GM21786 (cell line): ENCODE measurements around the gene NCR1.
"Not testable (repeated sequence)": the region's sequence is repeated elsewhere in the genome, so short reads cannot be mapped to it uniquely, and the experiment has no call there.

ENCODE experiments used
- ATAC-seq: cut with Tn5 transposase; IDR thresholded peaks from one replicate; pipeline ENCODE4 v1.9.1; 2021; ENCODE audit not compliant: unreplicated experiment

NCR1 gene

DNA sequence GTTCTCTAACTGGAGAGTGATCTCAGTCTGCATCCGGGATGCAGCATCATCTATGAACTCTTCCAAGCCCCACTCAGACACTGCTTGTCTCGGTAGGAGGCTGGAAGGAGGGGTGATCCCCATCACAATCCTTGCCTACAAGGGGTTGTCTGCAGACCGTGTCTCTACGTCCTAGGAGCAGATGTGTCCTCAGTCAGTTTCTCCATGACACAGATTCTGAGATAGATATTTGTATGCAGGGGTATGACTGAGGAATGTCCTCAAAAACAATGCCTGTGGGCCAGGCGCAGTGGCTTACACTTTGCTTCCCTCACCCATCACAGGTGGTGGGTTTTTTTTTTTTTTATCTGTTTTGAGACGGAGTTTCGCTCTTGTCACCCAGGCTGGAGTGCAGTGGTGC lies 871 bp downstream of the NCR1 start:
- no peak for ATAC-seq

GRCh38 chr19:54907899-54908298 lies 2.0 kb downstream of the NCR1 start:
- ATAC-seq, result not testable (repeated sequence)

DNA sequence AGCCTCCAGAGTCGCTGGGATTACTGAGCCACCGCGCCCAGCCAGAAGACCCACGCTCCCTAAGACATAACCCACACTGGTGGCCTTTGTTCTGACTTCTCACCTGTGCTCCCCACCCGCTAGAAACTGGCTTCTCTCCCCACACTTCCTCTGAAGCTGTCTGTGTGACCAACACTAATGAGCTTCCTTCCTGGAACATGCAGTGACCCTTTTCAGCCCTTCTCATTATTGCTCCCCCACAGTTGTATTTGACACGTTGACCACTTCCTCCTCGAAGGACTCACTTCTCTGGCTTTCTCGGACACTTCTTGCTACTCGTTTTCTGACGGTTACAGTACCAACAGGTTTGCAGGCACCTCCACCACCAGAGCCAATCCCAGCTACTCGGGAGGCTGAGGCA lies 10.9 kb downstream of the NCR1 start:
- ATAC-seq, result no peak

DNA sequence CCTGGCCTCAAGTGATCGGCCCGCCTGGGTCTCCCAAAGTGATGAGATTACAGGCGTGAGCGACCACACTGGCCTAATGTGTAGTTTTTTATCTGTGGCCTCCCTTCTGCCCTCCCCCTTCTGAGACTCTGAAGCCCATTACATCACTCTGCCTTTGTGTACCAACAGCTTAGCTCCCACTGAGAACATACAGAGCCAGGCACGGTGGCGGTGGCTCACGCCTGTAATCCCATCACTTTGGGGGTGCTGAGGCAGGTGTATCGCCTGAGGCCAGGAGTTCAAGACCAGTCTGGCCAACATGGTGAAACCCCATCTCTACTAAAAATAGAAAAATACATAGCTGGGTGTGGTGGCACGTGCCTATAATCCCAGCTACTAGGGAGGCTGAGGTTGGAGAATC lies 12.6 kb downstream of the NCR1 start:
- no peak for ATAC-seq

- ATAC-seq, result not testable (repeated sequence)
Measured at GRCh38 chr19:54919646-54920563, 14.0 kb downstream of the NCR1 start.

GRCh38 chr19:54921082-54921481 lies 15.1 kb downstream of the NCR1 start:
- no peak for ATAC-seq

DNA sequence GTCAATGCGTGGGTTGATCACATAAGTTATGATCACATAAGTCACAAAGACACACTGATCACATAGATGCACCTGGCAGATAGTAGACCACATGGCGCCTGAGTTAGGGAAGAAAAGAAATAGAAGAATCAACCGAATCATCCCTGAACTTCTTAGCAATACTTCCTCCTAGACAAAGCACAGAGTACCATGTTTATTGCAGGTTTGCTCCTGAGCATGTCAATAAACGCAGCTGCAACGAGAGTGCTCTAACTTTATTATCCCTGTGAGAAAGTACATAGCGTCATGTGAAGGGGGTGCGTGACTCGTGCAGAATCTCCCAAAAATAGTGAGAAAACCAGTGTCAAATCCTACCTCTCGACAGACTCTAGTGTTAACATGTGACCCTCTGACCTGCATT lies 17.3 kb downstream of the NCR1 start:
- no peak for ATAC-seq

DNA sequence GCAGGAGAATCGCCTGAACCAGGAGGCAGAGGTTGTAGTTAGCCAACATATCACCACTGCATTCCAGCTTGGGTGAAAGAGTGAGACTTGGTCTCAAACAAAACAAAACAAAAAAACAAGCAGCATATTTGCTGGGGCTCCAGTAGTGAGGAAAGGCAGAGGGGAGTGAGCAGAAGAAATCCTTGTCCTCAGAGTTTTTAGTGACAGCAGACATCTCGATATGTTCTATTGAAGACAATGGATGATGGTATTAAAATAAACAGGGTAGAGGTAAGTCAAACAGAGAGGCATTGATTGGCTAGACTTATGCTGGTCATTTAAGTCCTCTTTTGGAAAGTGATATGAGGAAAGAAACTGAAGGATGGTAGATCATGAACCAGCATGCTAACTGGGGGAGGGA lies 22.4 kb downstream of the NCR1 start:
- no peak for ATAC-seq

DNA sequence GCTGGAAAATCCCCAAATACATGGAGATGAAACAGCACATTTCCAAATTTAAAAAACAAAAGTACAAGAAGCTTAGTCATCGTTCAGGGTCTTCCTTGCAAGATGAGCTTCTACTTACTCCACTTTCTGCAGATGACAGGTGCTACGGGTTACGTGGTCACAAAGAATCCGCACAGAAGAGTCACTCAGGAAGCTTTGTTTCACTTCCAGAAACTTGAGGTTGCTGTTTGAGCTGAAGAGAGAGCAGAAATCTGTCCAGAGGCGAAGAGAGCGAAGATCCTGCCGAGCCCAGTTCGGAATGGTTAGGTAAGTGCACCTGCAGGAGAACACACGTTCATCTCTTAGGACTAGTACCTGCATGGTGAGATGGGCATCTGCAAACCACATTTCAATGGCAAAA lies 32.0 kb downstream of the NCR1 start:
- no peak for ATAC-seq

DNA sequence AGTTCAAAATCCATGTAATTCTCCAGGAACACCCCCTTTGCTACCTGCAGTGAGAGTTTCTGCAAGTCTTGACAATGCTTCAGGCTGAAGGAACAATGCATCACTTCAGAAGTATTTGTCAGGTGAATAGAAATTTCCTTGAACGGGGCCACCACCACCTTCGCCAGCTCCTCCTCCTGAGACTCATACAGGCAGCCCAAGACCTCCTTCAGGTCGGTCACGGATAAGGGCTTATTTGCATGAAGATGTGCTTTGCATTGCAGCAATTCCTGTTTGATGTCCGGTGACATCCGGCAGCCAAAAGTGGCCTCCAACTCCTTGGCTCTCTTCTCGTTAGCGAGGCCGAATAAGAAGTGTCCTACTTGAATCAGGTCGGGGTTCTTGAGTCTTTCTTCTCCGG lies 33.0 kb downstream of the NCR1 start:
- no peak for ATAC-seq

GRCh38 chr19:54939538-54939937 lies 33.6 kb downstream of the NCR1 start:
- ATAC-seq, result not testable (repeated sequence)

DNA sequence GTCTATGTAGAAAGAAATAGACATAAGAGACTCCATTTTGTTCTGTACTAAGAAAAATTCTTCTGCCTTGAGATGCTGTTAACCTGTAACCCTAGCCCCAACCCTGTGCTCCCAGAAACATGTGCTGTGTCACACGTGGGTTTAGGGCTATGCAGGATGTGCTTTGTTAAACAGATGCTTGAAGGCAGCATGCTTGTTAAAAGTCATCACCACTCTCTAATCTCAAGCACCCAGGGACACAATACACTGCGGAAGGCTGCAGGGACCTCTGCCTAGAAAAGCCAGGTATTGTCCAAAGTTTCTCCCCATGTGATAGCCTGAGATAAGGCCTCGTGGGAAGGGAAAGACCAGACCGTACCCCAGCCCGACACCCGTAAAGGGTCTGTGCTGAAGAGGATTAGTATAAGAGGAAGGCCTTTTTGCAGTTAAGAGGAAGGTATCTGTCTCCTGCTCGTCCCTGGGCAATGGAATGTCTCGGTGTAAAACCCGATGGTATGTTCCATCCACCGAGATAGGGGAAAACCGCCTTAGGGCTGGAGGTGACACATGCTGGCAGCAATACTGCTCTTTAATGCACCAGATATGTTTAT lies 37.9 kb downstream of the NCR1 start:
- ATAC-seq, result not testable (repeated sequence)

DNA sequence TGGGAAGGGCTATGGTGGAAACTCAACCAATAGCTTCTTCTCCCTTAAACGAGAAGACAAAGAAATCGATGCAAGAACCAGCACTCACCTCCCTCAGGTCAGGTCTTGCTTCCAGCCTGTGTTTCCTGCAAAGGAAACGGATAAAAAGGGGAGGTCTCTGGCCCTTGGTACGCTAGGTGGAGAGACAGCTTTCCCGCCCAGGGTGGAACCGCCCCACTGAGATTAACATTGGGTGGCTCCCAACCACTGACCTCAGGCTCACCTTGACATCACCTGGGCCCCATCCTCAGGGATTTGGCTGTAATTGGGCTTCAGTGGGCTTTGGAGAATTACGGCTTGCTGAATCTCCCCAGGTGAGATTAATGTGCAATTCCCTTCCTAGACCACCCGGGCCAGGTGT lies 41.4 kb downstream of the NCR1 start, which contains the start of gene NLRP7:
Gene NLRP7 (minus strand): TSS at position 150 of the 400 bp plus-strand sequence.
- ATAC-seq, result no peak

DNA sequence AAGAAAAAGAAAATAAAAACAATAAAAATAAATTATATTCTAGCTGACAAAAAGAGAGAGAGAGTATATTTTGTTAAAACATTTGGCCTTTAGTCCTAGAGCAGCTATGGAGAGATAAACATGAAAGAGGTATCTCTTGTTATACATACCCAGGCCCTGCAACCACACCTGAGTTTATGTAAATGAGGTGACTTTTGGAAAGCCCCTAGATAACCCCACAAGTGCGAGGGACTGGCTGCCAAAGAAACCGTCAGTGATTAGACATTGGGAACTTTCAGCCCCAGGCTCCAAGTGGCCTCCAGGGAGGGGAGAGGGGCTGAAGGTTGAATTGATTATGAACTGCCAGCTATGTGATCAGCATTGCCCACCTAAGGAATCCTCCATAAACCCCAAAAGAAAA lies 43.5 kb downstream of the NCR1 start:
- no peak for ATAC-seq

GRCh38 chr19:54950580-54950979 lies 44.6 kb downstream of the NCR1 start:
- ATAC-seq, result not testable (repeated sequence)

GRCh38 chr19:54952591-54953344 lies 46.8 kb downstream of the NCR1 start:
- ATAC-seq, result no peak

DNA sequence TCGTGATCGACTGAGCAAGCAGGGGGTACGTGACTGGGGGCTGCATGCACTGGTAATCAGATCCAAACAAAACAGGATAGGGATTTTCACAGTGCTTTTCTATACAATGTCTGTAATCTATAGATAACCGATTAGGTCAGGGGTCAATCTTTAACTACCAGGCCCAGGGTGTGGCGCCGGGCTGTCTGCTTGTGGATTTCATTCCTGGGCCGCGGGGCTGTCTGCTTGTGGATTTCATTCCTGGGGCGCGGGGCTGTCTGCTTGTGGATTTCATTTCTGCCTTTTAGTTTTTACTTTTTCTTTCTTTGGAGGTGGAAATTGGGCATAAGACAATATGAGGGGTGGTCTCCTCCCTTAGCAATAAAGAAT lies 47.4 kb downstream of the NCR1 start:
- ATAC-seq, result not testable (repeated sequence)

GRCh38 chr19:54955376-54955775 lies 49.4 kb downstream of the NCR1 start:
- ATAC-seq, result no peak

DNA sequence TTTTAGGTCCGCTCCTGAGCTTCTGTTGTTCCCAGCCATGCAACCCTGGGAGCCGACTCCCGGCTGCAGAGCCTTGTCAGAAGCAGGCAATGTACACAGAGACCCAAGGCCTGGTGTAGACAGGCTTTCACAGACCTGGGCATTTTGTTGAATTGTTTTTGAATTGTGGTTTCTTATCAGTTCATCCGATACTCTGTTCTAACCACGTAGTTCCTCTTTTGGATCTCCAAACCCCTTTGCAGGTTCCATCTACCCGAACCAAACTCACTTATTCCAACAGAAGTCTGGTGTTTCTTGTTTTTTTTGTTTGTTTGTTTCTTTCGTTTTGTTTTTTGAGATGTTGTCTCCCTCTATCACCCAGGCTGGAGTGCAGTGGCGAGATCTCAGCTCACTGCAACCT lies 53.9 kb downstream of the NCR1 start:
- ATAC-seq, result no peak
